Spinal cord (tissue), 10 donors: Measurements from ENCODE around the gene MAGI1. TPM values are rescaled to one million over a fixed set of nuclear protein-coding genes. Genes with fewer than 3 reads are reported as not detected.
A peak's percentile ranks its signal among the peaks of the same experiment; 100 is the strongest.

Experiments
- DNase-seq, 6 donors: peaks; one replicate each; pipeline versions ENCODE4 v3.0.0 to v3.0.0-alpha.2; 2013 to 2015; ENCODE audit warnings: low spot score in 6 of 6, low read depth in 4 of 6
- H3K27ac ChIP-seq: one replicate; pipeline ENCODE4 v1.5.1; 2013; ENCODE audit warnings: low read depth, low read length, control low read depth
- H3K27me3 ChIP-seq: one replicate; pipeline ENCODE4 v1.6.1; 2013; ENCODE audit warnings: low read length; ENCODE audit not compliant: control insufficient read depth, insufficient read depth
- H3K36me3 ChIP-seq: one replicate; pipeline ENCODE4 v1.6.1; 2013; ENCODE audit warnings: low read length; ENCODE audit not compliant: control insufficient read depth, insufficient read depth
- H3K4me1 ChIP-seq: one replicate; pipeline ENCODE4 v1.6.1; 2013; ENCODE audit warnings: low read length; ENCODE audit not compliant: control insufficient read depth, insufficient read depth
- H3K4me3 ChIP-seq: one replicate; pipeline ENCODE4 v1.5.1; 2013; ENCODE audit warnings: low read depth, low read length, control low read depth
- H3K9me3 ChIP-seq: one replicate; pipeline ENCODE4 v1.6.1; 2013; ENCODE audit warnings: low read length; ENCODE audit not compliant: control insufficient read depth, insufficient read depth
- WGBS: methylation state at CpG from one replicate; pipeline ENCODE4 v1.1.5; 2013; ENCODE audit warnings: missing lambda C conversion rate; ENCODE audit not compliant: insufficient coverage; 5-methylcytosine and 5-hydroxymethylcytosine counted together
- polyA plus RNA-seq, 2 donors: library from polyadenylated mRNA; unstranded; fragments of 120-200 nt; gene quantifications; one replicate each; pipeline ENCODE4 v1.2.1, GENCODE V29; 2013; ENCODE audit not compliant: insufficient read length in 2 of 2
- total RNA-seq, 2 donors: library from RNA; depleted of rRNA in 1 of 2; stranded (reverse); fragments of 120-200 nt in 1 of 2; fragments of >200 nt in 1 of 2; gene quantifications; one replicate each; pipeline versions ENCODE4 v1.2.3 to v1.2.4, GENCODE V29; 2013 to 2014
- donor health status: healthy.

The MAGI1 gene
- total and polyA plus RNA-seq, 4 donors: 41.5 to 86.3 (median 62.7) TPM

DNA sequence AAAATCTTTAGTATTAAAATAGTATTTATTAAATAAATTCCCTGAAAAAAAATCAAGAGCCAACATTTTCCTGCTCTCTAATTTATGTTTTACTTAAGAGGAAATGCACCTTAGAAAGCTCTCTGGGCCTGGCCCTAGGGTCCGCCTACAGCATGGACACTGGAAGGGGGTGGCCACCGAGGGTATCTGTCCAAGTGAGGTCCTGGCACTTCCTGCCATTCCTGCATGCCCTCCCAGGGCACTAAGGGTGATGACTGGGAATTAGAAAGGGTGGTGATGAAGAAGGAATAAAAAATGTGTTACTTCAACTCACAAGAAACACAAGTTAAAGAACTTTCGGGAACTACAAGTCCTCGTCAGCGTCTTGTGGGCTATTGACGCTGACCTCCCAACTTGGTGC is 92.8 kb downstream of the MAGI1 start:
- Histone ChIP-seq H3K4me1 (peaks cover 11% of the 10 kb centered on the region), H3K27ac (no peak overlapping the region), H3K9me3 (no peaks in the 10 kb centered on the region), H3K27me3 (no peaks in the 10 kb centered on the region), H3K4me3 (no peak overlapping the region), H3K36me3 (no peaks in the 10 kb centered on the region)
- DNase-seq: no peak
- 68% methylated on average over 2 of the region's 6 CpGs for WGBS

DNA sequence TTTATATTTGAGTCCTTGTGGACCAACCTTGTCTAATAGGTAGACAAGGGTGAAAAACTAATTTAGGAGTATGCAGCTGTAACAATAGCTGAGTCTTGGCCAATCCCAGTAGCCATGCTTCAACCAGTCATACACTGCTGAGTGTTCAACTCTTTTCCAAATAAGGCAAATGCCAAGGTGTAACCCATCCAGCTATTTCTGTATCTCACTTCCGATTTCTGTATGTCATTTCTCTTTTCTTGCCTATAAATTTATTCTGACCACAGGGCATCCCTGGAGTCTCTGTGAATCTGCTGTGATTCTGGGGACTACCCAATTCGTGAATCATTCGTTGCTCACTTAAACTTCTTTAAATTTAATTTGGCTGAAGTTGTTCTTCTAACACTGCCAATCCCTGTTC is 93.2 kb downstream of the MAGI1 start:
- no peak overlapping the region for H3K4me3 ChIP-seq
- no peaks in the 10 kb centered on the region for H3K27me3 ChIP-seq
- H3K27ac ChIP-seq: no peak overlapping the region
- H3K4me1 ChIP-seq: peaks cover 11% of the 10 kb centered on the region
- WGBS: 83% methylated on average over 1 of the region's 3 CpGs
- DNase-seq: no peak
- H3K9me3 ChIP-seq: no peaks in the 10 kb centered on the region
- no peaks in the 10 kb centered on the region for H3K36me3 ChIP-seq

DNA sequence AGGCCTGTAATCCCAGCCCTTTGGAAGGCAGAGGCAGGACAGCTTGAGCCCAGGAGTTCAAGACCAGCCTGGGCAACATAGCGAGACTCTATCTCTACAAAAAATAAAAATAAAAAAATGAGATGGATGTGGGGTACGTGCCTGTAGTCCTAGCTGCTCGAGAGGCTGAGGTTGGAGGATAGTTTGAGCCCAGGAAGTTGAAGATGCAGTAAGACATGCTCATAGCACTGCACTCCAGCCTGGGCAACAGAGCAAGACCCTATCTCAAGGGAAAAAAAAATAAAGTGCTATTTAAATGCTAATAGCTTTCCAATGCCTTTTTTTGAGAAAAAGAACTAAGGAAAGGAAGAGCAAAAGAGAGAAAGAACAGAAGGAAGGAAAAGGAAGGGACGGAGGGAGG is 94.5 kb downstream of the MAGI1 start:
- Histone ChIP-seq H3K4me3 (no peak overlapping the region), H3K27ac (no peak overlapping the region), H3K4me1 (peaks cover 8% of the 10 kb centered on the region), H3K27me3 (no peaks in the 10 kb centered on the region), H3K36me3 (no peaks in the 10 kb centered on the region), H3K9me3 (no peaks in the 10 kb centered on the region)
- 83% methylated on average over 2 of the region's 4 CpGs for WGBS
- no peak for DNase-seq

DNA sequence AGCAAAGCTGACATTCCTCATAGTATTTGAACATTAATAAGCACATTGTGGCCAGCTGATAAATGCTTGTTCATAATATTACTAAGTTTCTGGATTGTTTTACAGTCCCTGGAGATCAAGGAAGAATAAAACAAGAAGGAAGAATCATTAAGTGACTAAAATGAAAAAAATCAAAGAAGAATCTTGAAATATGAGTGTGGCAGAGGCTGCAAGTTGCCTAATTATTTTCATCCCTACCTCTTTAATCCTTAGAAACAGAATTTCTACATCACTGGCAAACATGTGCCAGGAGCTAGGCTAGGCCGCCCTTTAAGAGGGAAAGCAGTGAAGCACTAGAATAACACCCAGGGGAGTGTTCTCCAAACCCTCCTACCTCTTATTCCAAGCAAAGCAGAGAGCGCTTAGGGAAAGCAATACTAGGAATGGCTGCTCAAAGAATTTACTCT is 98.9 kb downstream of the MAGI1 start:
- DNase-seq: peak in 1 of 6 donors; percentile 78
- no peak overlapping the region for H3K4me3 ChIP-seq
- no peaks in the 10 kb centered on the region for H3K4me1 ChIP-seq
- no peak overlapping the region for H3K27ac ChIP-seq
- H3K27me3 ChIP-seq: no peaks in the 10 kb centered on the region
- H3K9me3 ChIP-seq: no peaks in the 10 kb centered on the region
- 100% methylated on average over 1 of the region's 2 CpGs for WGBS
- H3K36me3 ChIP-seq: no peaks in the 10 kb centered on the region

DNA sequence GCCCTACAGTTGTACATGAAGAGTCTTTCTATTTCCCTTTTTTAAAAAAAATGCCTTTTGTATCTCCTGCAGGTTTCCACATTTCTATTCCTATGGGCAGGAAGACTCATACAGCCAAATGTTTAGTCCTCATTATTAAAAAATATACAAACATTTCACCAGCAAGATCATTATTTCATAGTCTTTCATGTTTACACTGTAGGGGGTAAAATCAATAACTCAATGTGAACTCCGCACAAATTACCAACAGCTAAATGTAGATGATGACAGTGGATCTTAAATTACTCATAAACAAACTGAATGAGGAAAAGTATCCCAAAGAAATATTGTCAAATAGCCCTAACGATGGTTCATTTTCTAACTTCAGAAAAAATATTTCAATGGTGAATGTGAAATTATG is 99.5 kb downstream of the MAGI1 start:
- H3K4me3 ChIP-seq: no peak overlapping the region
- H3K4me1 ChIP-seq: no peaks in the 10 kb centered on the region
- H3K27ac ChIP-seq: no peak overlapping the region
- no peaks in the 10 kb centered on the region for H3K9me3 ChIP-seq
- no peaks in the 10 kb centered on the region for H3K27me3 ChIP-seq
- no peaks in the 10 kb centered on the region for H3K36me3 ChIP-seq
- no CpG with 5 or more reads among the region's 2 CpGs for WGBS
- DNase-seq: no peak

DNA sequence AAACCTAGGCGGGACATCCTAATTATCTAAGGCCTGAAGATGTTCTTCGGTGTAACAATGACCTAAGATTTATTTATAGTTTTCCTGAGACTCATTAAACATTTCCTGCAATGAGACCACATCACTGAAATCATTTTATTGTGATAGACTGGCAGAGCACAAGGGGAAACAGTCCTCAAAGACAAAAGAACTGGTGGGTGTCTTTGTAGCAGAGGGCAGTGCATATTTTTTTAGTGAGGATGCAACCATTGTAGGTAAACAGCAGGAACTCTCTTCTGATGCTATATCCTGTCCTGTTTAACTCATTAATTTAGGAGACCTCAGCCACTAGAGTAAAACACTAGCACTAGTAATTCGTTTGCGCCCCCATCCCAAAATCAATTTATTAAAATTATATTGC is 100.0 kb downstream of the MAGI1 start:
- H3K4me1 ChIP-seq: no peaks in the 10 kb centered on the region
- no peak overlapping the region for H3K27ac ChIP-seq
- no CpG with 5 or more reads among the region's 4 CpGs for WGBS
- no peaks in the 10 kb centered on the region for H3K9me3 ChIP-seq
- H3K4me3 ChIP-seq: no peak overlapping the region
- DNase-seq: no peak
- no peaks in the 10 kb centered on the region for H3K36me3 ChIP-seq
- H3K27me3 ChIP-seq: no peaks in the 10 kb centered on the region

DNA sequence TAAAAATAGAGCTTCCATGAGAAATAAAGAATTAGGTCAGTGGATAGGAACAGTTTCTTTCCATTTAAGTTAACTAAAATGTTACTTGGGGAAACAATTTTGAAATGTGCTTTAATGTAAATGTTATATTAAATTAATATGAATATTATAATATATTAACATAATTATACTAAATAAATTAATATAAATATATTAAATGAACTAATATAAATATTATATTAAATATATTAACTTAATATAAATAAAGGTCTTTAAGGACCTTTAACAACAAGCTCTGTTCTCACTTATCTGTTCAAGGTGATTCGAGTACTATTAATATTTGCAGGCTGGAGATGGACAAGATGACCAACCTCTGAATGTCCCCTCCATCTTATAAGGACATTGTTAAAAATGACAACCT is 100.6 kb downstream of the MAGI1 start:
- no peaks in the 10 kb centered on the region for H3K4me1 ChIP-seq
- no peak for DNase-seq
- H3K36me3 ChIP-seq: no peaks in the 10 kb centered on the region
- no peaks in the 10 kb centered on the region for H3K27me3 ChIP-seq
- no peak overlapping the region for H3K27ac ChIP-seq
- no CpG with 5 or more reads among the region's 1 CpG for WGBS
- H3K4me3 ChIP-seq: no peak overlapping the region
- no peaks in the 10 kb centered on the region for H3K9me3 ChIP-seq

DNA sequence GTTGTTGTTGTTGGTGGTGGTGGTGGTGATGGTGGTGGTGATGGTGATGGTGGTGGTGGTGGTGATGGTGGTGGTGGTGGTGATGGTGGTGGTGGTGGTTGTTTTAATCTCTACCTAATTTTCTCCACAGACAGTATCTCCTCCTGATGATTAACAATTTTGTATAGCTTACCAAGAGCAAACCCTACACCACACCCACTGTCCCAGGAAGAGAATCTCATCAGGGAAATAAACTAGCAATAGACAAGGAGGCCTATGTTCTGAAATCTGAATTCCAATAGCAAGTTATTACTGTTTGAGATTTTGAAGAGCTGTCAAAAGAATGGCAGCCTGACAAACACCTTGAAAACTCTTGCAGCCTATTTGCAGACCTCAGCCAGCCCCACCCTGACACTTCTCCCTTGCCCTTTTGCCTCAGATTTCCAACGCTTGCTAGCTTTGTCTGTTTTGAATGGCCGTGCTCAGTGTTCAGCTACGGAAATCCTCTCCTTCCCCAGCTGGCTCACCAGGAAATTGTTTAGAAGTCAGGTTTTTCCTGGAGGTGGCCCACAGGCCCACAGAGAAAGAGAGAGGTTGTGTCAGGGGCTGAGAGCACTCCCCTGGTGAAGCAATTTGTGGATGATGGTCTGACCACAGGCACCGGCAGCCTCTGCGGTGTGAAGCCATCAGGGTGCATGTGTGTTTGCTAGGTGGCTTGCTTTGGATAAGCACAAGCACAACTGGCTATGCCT is 101.6 kb downstream of the MAGI1 start:
- Histone ChIP-seq H3K27me3 (no peaks in the 10 kb centered on the region), H3K9me3 (no peaks in the 10 kb centered on the region), H3K27ac (no peak overlapping the region), H3K36me3 (no peaks in the 10 kb centered on the region), H3K4me3 (no peak overlapping the region), H3K4me1 (no peaks in the 10 kb centered on the region)
- WGBS: 83% methylated on average over 3 of the region's 5 CpGs
- DNase-seq: peak in 1 of 6 donors; percentile 14

DNA sequence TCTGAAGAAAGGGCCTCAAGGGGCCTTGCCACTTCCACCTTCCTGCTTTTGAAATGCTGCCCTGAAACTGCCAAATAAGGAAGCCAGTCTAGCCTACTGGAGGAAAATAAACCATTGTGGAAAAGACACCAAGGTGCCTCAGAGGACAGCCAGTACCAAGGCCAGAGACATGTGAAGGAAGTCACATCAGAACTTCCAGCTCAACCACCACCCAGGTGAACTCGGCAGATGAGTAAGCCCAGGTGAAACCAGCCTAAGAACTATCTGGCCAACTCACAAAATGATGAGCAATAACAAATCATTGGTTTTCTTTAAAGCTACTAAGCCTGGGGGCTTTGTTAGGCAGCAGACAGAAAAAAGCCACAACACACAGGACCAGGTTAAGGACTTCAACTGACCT is 103.0 kb downstream of the MAGI1 start:
- Histone ChIP-seq H3K4me3 (no peak overlapping the region), H3K9me3 (no peaks in the 10 kb centered on the region), H3K4me1 (no peaks in the 10 kb centered on the region), H3K27me3 (no peaks in the 10 kb centered on the region), H3K36me3 (no peaks in the 10 kb centered on the region), H3K27ac (no peak overlapping the region)
- DNase-seq: no peak
- WGBS: no CpG with 5 or more reads among the region's 1 CpG

DNA sequence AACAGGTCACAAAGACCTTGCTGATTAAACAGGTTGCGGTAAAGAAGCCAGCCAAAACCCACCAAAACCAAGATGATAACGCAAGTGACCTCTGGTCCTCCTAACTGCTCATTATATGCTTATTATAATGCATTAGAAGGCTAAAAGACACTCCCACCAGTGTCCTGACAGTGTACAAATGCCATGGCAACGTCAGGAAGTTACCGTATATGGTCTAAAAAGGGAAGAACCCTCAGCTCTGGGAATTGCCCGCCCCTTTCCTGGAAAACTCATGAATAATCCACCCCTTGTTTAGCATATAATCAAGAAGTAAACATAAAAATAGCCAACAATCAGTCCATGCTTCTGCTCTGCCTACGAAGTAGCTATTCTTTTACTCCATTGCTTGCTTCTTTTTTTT is 108.1 kb downstream of the MAGI1 start:
- Histone ChIP-seq H3K36me3 (no peaks in the 10 kb centered on the region), H3K9me3 (no peaks in the 10 kb centered on the region), H3K27ac (no peak overlapping the region), H3K27me3 (no peaks in the 10 kb centered on the region), H3K4me3 (no peak overlapping the region), H3K4me1 (no peaks in the 10 kb centered on the region)
- 100% methylated on average over 2 of the region's 6 CpGs for WGBS
- DNase-seq: no peak
